Thoracic aorta (tissue), 2 donors: ENCODE measurements around the gene PCNX2. TPM values are rescaled to one million over a fixed set of nuclear protein-coding genes. Genes with fewer than 3 reads are reported as not detected.

Experiments
- ATAC-seq: fragments of 150-250 bp; one replicate; pipeline ENCODE4 v1.8.0; 2017; ENCODE audit warnings: low read depth; ENCODE audit not compliant: insufficient number of reproducible peaks, low FRiP score
- DNase-seq: peaks from one replicate; pipeline ENCODE4 v3.0.0-alpha.2; 2020; ENCODE audit warnings: low spot score
- H3K27ac ChIP-seq, 2 donors: fragments of 200-600 bp; sonication (generic); 1 replicate in 1 of 2; 2 replicates in 1 of 2; pipeline ENCODE4 v1.5.1; 2016; ENCODE audit warnings: mild to moderate bottlenecking in 2 of 2, moderate library complexity in 2 of 2
- H3K27me3 ChIP-seq: fragments of 200-600 bp; sonication (generic); replicated peaks from 2 replicates; pipeline ENCODE4 v1.6.0; 2016; ENCODE audit warnings: mild to moderate bottlenecking; ENCODE audit not compliant: insufficient read depth
- H3K36me3 ChIP-seq: fragments of 200-600 bp; sonication (generic); one replicate; pipeline ENCODE4 v1.5.1; 2016
- H3K4me1 ChIP-seq, 2 donors: fragments of 200-600 bp; sonication (generic); 1 replicate in 1 of 2; 2 replicates in 1 of 2; pipeline versions ENCODE4 v1.5.1 to v1.6.0; 2016; ENCODE audit warnings: low read depth in 2 of 2, mild to moderate bottlenecking in 1 of 2; ENCODE audit not compliant: control insufficient read depth in 1 of 2
- H3K4me3 ChIP-seq: fragments of 200-600 bp; sonication (generic); 2 replicates; pipeline ENCODE4 v1.5.1; 2016; ENCODE audit warnings: mild to moderate bottlenecking
- H3K9me3 ChIP-seq: fragments of 200-600 bp; sonication (generic); 2 replicates; pipeline ENCODE4 v1.5.1; 2016
- total RNA-seq, 2 donors: library from RNA; depleted of rRNA; stranded (reverse); fragments of >200 nt; gene quantifications; one replicate each; pipeline versions ENCODE4 v1.1.0 to v1.2.3, GENCODE V29; 2016
- TF ChIP-seq, protein P1 (sequence below): fragments of 200-600 bp; sonication (generic); IDR thresholded peaks from one replicate; pipeline ENCODE4 v1.5.1; 2019; ENCODE audit warnings: antibody characterized with exemption

The PCNX2 gene
- total RNA-seq, 2 donors from 2014 or later: 13.6 to 14.8 TPM

DNA sequence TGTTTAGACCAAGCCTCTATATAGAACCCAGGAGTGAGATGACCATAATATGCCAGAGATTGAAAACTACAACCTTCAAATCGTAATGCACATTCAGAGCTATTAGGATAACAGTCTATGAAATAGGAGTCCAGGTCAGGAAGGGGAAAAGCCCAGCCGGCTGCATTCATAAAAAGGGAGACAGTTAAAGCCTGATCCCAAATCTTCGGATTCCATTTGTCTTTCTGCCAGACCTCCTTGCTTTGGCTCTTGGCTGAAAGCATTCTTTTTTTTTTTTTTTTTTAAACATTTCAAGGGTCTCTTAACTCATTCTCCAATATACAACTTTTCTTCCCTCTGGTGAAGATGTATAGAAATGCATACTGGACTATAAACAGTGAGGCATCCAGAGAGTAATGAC is 264.0 kb downstream of the PCNX2 start:
- no peak for ATAC-seq
- TF ChIP-seq, protein P1, sequence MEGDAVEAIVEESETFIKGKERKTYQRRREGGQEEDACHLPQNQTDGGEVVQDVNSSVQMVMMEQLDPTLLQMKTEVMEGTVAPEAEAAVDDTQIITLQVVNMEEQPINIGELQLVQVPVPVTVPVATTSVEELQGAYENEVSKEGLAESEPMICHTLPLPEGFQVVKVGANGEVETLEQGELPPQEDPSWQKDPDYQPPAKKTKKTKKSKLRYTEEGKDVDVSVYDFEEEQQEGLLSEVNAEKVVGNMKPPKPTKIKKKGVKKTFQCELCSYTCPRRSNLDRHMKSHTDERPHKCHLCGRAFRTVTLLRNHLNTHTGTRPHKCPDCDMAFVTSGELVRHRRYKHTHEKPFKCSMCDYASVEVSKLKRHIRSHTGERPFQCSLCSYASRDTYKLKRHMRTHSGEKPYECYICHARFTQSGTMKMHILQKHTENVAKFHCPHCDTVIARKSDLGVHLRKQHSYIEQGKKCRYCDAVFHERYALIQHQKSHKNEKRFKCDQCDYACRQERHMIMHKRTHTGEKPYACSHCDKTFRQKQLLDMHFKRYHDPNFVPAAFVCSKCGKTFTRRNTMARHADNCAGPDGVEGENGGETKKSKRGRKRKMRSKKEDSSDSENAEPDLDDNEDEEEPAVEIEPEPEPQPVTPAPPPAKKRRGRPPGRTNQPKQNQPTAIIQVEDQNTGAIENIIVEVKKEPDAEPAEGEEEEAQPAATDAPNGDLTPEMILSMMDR: no peak
- DNase-seq: no peak
- no peaks in the 10 kb centered on the region for H3K27me3 ChIP-seq
- H3K36me3 ChIP-seq: no peaks in the 10 kb centered on the region
- no peaks in the 10 kb centered on the region for H3K4me1 ChIP-seq
- no peak overlapping the region for H3K27ac ChIP-seq
- no peaks in the 10 kb centered on the region for H3K9me3 ChIP-seq
- no peak overlapping the region for H3K4me3 ChIP-seq

DNA sequence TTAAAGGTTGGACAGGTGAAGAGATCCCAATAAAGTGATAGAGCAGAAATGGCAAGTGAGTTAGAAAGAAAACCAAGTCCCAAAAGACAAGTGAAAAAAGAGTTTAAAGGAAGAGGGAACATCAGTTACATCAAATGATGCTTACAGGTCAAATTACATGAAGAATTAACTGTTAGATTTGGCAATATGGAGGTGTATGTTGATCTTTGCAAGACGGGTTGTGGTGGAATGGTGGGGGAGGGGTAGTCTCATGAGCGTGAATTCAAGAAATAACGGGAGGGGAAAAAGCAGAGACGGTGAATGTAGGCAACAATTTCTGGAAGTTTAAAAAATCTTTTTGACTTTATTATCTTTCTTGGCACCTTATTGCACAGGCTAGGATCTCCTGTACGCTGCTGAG is 268.5 kb downstream of the PCNX2 start:
- Histone ChIP-seq H3K27ac (no peak overlapping the region), H3K4me3 (no peak overlapping the region), H3K36me3 (no peaks in the 10 kb centered on the region), H3K9me3 (no peaks in the 10 kb centered on the region), H3K27me3 (no peaks in the 10 kb centered on the region), H3K4me1 (no peaks in the 10 kb centered on the region)
- TF ChIP-seq, protein P1: no peak
- ATAC-seq: no peak
- no peak for DNase-seq

DNA sequence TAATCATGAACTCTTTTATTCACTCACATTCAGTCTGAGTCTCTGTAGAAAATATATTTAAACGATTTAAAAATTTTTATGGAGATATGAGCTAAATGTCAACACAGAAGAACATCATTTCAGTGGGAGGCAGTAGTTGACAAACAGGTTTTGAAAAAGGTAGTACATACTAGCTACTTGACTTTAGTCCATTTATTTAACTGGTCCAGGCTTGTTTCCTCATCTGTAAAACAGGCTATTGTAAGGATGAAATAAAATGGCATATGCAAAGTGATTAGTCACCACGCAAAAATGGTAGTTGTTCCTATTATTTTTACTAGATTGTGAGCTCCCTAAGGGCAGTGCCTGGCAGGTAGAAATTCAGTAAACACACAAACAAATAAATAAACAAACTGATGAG is 270.0 kb downstream of the PCNX2 start:
- H3K4me1 ChIP-seq: no peaks in the 10 kb centered on the region
- ATAC-seq: no peak

DNA sequence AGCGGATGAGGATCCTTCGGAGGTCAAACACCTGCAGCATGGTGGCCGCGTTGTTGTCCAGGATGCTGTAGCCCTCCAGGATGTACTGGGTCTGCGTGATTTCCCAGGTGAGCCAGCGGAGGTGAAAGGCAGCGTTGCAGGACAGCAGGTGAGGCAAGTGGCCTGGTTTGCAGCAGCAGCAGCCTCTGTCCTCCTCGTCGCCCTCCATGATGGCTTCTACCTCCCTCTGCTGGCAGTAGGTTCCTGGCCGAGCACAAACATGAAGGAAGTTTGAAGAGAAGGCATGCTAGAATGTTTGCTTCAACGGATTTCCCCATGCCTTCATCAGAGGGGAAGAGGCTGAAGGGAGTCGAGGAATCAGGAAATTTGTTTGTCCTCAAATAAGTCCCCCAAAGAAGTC is 270.4 kb downstream of the PCNX2 start:
- Histone ChIP-seq H3K9me3 (no peaks in the 10 kb centered on the region), H3K36me3 (no peaks in the 10 kb centered on the region), H3K27me3 (no peaks in the 10 kb centered on the region), H3K27ac (no peak overlapping the region), H3K4me1 (no peaks in the 10 kb centered on the region), H3K4me3 (no peak overlapping the region)
- TF ChIP-seq, protein P1: no peak
- DNase-seq: no peak
- ATAC-seq: no peak

More for the DNA sequence above, 270.0 kb downstream of the PCNX2 start:
- no peaks in the 10 kb centered on the region for H3K9me3 ChIP-seq
- H3K4me3 ChIP-seq: no peak overlapping the region
- H3K27ac ChIP-seq: no peak overlapping the region
- no peaks in the 10 kb centered on the region for H3K27me3 ChIP-seq
- no peaks in the 10 kb centered on the region for H3K36me3 ChIP-seq
- TF ChIP-seq, protein P1: no peak
- no peak for DNase-seq

DNA sequence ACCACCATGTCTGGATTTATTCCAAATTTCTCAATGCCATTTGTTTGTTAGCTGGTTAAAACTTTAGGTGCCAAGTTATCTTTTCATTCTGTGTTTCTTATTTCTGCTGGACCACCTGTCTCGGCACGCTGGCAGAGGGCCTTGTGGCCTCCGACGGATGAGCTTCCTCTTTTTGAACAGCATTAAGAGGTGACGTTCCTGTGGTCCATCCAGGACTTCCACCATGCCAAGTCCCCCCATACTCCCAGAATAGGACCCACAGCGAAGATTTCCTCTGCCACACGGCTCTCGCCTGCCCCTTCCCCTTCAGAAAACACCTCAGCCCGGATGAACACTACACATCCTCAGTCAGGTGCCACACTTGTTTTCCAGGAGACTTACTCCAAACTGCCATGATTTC is 271.3 kb downstream of the PCNX2 start:
- TF ChIP-seq, protein P1: no peak
- Histone ChIP-seq H3K27ac (no peak overlapping the region), H3K27me3 (no peaks in the 10 kb centered on the region), H3K36me3 (no peaks in the 10 kb centered on the region), H3K4me3 (no peak overlapping the region), H3K9me3 (no peaks in the 10 kb centered on the region), H3K4me1 (no peaks in the 10 kb centered on the region)
- DNase-seq: no peak
- no peak for ATAC-seq
